CD4-positive, alpha-beta T cell (primary cell): ENCODE measurements around the gene GPD2. TPM values are rescaled to one million over a fixed set of nuclear protein-coding genes. Genes with fewer than 3 reads are reported as not detected.

Experiments
- ATAC-seq: fragments of 200-7000 bp; cut with Tn5 transposase; one replicate; pipeline ENCODE4 v1.10.0; 2022; ENCODE audit warnings: mild to moderate bottlenecking; ENCODE audit not compliant: poor library complexity
- CTCF ChIA-PET: fragments of 350-600 bp; sonication (Branson Sonifier 250); formaldehyde crosslinking; loops from one replicate; lab custom pipeline; 2021; ENCODE audit warnings: antibody characterized with exemption, inconsistent platforms; lab: Charles Lee
- POLR2A ChIA-PET: fragments of 350-600 bp; sonication (Branson Sonifier 250); formaldehyde crosslinking; loops from one replicate; lab custom pipeline; 2021; ENCODE audit warnings: antibody characterized with exemption, inconsistent platforms; lab: Charles Lee
- DNase-seq, 14 experiments: peaks; one replicate each; pipeline ENCODE4 v3.0.0-alpha.2; 2013 to 2020; ENCODE audit warnings: mixed read lengths in 2 of 14
- H3K27ac ChIP-seq, 2 donors: one replicate each; pipeline versions ENCODE4 v1.5.1 to v1.7.0; 2013; ENCODE audit warnings: low read length in 2 of 2, low read depth in 1 of 2, mild to moderate bottlenecking in 1 of 2
- H3K27me3 ChIP-seq, 2 experiments: 1 replicate in 1 of 2; 2 replicates in 1 of 2; pipeline versions ENCODE4 v1.6.1 to v1.7.0; 2013; ENCODE audit warnings: low read length in 2 of 2, control low read depth in 1 of 2, mild to moderate bottlenecking in 1 of 2, moderate library complexity in 1 of 2; ENCODE audit not compliant: insufficient read depth in 2 of 2, control insufficient read depth in 1 of 2
- H3K36me3 ChIP-seq: one replicate; pipeline ENCODE4 v1.6.1; 2013; ENCODE audit warnings: low read length, control low read depth; ENCODE audit not compliant: insufficient read depth
- H3K4me1 ChIP-seq: one replicate; pipeline ENCODE4 v1.6.1; 2013; ENCODE audit warnings: low read length, control low read depth; ENCODE audit not compliant: insufficient read depth
- H3K4me3 ChIP-seq: one replicate; pipeline ENCODE4 v1.5.1; 2013; ENCODE audit warnings: mild to moderate bottlenecking, low read length, moderate library complexity
- H3K9me3 ChIP-seq, 2 experiments: 1 replicate in 1 of 2; 2 replicates in 1 of 2; pipeline versions ENCODE4 v1.6.1 to v1.7.0; 2013; ENCODE audit warnings: low read length in 2 of 2, mild to moderate bottlenecking in 2 of 2, control low read depth in 1 of 2, moderate library complexity in 1 of 2; ENCODE audit not compliant: control insufficient read depth in 1 of 2, insufficient read depth in 1 of 2
- H3K27ac Mint-ChIP-seq: one replicate; pipeline ENCODE4 v1.8.0; 2020; ENCODE audit warnings: mixed read lengths
- H3K27me3 Mint-ChIP-seq: one replicate; pipeline ENCODE4 v1.8.0; 2021; ENCODE audit warnings: mixed read lengths
- H3K36me3 Mint-ChIP-seq: one replicate; pipeline ENCODE4 v1.8.0; 2021; ENCODE audit warnings: low read depth, mixed read lengths
- H3K4me1 Mint-ChIP-seq: one replicate; pipeline ENCODE4 v1.8.0; 2021; ENCODE audit warnings: low read depth, mixed read lengths
- H3K4me3 Mint-ChIP-seq: one replicate; pipeline ENCODE4 v1.8.0; 2020; ENCODE audit warnings: mild to moderate bottlenecking, mixed read lengths
- H3K9me3 Mint-ChIP-seq: one replicate; pipeline ENCODE4 v1.8.0; 2020; ENCODE audit warnings: mixed read lengths
- intact Hi-C, 2 experiments: fragments of 100-400 bp; cut with DNase I in 1 of 2; cut with micrococcal nuclease in 1 of 2; formaldehyde crosslinking; loops; one replicate each; pipeline versions ENCODE4 v1.15.1 to v1.9.0; 2023 to 2025; cut with DNase I, micrococcal nuclease
- total RNA-seq, 174 experiments: library from RNA in 2 of 174; stranded (reverse) in 2 of 174; gene quantifications; one replicate each; pipeline ENCODE4 v1.2.3 and lab custom pipeline; 2021 to 2026
- TF ChIP-seq, protein P1 (sequence below): fragments of 200-600 bp; IDR thresholded peaks from one replicate; pipeline ENCODE4 v1.8.0; 2022; ENCODE audit warnings: antibody characterized with exemption, mild to moderate bottlenecking

Gene GPD2
- total RNA-seq, 2 experiments from 2014 or later = 6.2 to 6.7 TPM

- no peaks in the 10 kb centered on the region for H3K27me3 Mint-ChIP-seq
- no peak overlapping the region for H3K27ac ChIP-seq
- H3K4me1 Mint-ChIP-seq = peaks cover 5% of the 10 kb centered on the region
- DNase-seq = no peak
- TF ChIP-seq, protein P1, sequence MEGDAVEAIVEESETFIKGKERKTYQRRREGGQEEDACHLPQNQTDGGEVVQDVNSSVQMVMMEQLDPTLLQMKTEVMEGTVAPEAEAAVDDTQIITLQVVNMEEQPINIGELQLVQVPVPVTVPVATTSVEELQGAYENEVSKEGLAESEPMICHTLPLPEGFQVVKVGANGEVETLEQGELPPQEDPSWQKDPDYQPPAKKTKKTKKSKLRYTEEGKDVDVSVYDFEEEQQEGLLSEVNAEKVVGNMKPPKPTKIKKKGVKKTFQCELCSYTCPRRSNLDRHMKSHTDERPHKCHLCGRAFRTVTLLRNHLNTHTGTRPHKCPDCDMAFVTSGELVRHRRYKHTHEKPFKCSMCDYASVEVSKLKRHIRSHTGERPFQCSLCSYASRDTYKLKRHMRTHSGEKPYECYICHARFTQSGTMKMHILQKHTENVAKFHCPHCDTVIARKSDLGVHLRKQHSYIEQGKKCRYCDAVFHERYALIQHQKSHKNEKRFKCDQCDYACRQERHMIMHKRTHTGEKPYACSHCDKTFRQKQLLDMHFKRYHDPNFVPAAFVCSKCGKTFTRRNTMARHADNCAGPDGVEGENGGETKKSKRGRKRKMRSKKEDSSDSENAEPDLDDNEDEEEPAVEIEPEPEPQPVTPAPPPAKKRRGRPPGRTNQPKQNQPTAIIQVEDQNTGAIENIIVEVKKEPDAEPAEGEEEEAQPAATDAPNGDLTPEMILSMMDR = no peak
- no peaks in the 10 kb centered on the region for H3K9me3 ChIP-seq
- H3K9me3 Mint-ChIP-seq = no peaks in the 10 kb centered on the region
- H3K27me3 ChIP-seq = no peaks in the 10 kb centered on the region
- intact Hi-C loops = loop anchor here in 1 of 2 experiments (5.0 kb wide), 2 partner anchors 394 to 1219 kb away; no protein-coding TSS in a partner anchor
- H3K36me3 Mint-ChIP-seq = no peaks in the 10 kb centered on the region
- H3K4me1 ChIP-seq = no peaks in the 10 kb centered on the region
- POLR2A ChIA-PET = interaction anchor here (2.4 kb wide), 1 partner anchor 252 kb away, joined by 6 read pairs; no protein-coding TSS in a partner anchor
- H3K27ac Mint-ChIP-seq = no peak overlapping the region
- H3K4me3 Mint-ChIP-seq = no peak overlapping the region
- CTCF ChIA-PET = interaction anchor here (0.6 kb wide), 1 partner anchor 614 kb away, joined by 3 read pairs; no protein-coding TSS in a partner anchor
- ATAC-seq = no peak
- H3K4me3 ChIP-seq = no peak overlapping the region
- peaks cover 4% of the 10 kb centered on the region for H3K36me3 ChIP-seq
Observed at GRCh38 chr2:156586621-156587020, 150.4 kb downstream of the GPD2 start.

DNA sequence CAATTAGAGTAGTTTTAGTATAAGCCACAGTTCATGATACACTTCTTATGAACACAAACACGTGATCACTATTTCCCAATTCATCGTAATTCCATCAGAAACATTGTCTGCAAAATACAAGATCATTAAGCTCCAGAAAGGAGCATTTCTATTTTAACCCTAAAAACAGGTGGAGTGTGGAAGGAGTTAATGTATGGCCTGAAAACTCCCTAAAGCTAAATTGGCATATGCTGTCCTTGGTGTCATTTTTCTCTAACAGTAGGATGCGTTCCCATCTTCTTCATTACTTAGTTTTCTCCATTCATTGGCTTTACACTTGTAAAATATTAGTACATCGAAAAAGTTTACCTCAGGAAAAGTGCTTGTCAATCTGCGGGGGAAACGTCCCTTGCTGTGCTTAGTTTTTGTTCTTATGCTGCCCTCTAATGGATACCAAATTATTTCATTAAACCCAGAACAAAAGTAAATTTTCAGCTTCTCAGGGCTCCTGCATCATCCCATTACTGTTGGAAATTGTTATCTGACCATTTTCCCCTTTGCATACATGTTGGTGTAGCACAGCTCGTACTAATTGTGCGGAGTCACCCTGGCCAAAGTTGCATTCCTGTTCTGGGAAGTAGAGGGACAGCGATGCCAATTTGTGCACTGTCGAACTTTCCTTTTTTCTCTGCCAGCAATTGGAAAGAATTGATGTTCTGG, 153.4 kb downstream of the GPD2 start:
- Histone ChIP-seq H3K27ac (no peak overlapping the region), H3K4me1 (no peaks in the 10 kb centered on the region), H3K36me3 (peaks cover under 1% of the 10 kb centered on the region), H3K9me3 (no peaks in the 10 kb centered on the region), H3K4me3 (no peak overlapping the region), H3K27me3 (no peaks in the 10 kb centered on the region)
- ATAC-seq (peak; percentile 58), DNase-seq (peak in 7 of 14 experiments; percentile 0 to 65 (median 19))
- peaks cover 5% of the 10 kb centered on the region for H3K4me1 Mint-ChIP-seq
- no peak overlapping the region for H3K4me3 Mint-ChIP-seq
- TF ChIP-seq, protein P1 = peak; percentile 78
- ChIA-PET POLR2A (interaction anchor here (1.4 to 1.9 kb wide), 2 partner anchors 247 to 255 kb away, joined by 5 to 11 read pairs; no protein-coding TSS in a partner anchor), CTCF (interaction anchor here (0.6 to 1.7 kb wide), 8 partner anchors 20 to 401 kb away, joined by 3 to 7 read pairs (median 3); no protein-coding TSS in a partner anchor)
- no peaks in the 10 kb centered on the region for H3K36me3 Mint-ChIP-seq
- intact Hi-C loops = loop anchor here (1.0 to 5.0 kb wide), 7 partner anchors 254 to 1222 kb away; no protein-coding TSS in a partner anchor
- no peaks in the 10 kb centered on the region for H3K9me3 Mint-ChIP-seq
- no peaks in the 10 kb centered on the region for H3K27me3 Mint-ChIP-seq
- no peak overlapping the region for H3K27ac Mint-ChIP-seq

- TF ChIP-seq, protein P1 = no peak
Observed at GRCh38 chr2:156590085-156590739, 154.0 kb downstream of the GPD2 start.

More at GRCh38 chr2:156590085-156590739, 154.0 kb downstream of the GPD2 start:
- POLR2A ChIA-PET = interaction anchor here (1.4 to 1.9 kb wide), 2 partner anchors 247 to 255 kb away, joined by 5 to 11 read pairs; no protein-coding TSS in a partner anchor
- H3K36me3 ChIP-seq = no peaks in the 10 kb centered on the region
- no peaks in the 10 kb centered on the region for H3K9me3 ChIP-seq
- intact Hi-C loops = loop anchor here in 1 of 2 experiments (5.0 kb wide), 1 partner anchor 263 kb away; no protein-coding TSS in a partner anchor
- Mint-ChIP-seq H3K27me3 (no peaks in the 10 kb centered on the region), H3K4me1 (peaks cover 5% of the 10 kb centered on the region), H3K9me3 (no peaks in the 10 kb centered on the region), H3K27ac (no peak overlapping the region), H3K4me3 (no peak overlapping the region), H3K36me3 (no peaks in the 10 kb centered on the region)
- H3K27ac ChIP-seq = no peak overlapping the region
- no peaks in the 10 kb centered on the region for H3K4me1 ChIP-seq
- H3K27me3 ChIP-seq = no peaks in the 10 kb centered on the region
- CTCF ChIA-PET = interaction anchor here (0.5 to 1.2 kb wide), 6 partner anchors 98 to 398 kb away, joined by 3 to 7 read pairs (median 3); no protein-coding TSS in a partner anchor
- ATAC-seq = no peak
- no peak overlapping the region for H3K4me3 ChIP-seq
- no peak for DNase-seq
